Nucleus accumbens (tissue), 56 donors: ENCODE measurements around the gene CAPN1.
"Not testable (repeated sequence)": the region's sequence is repeated elsewhere in the genome, so short reads cannot be mapped to it uniquely, and the experiment has no call there.

Experiments used
- DNase-seq, 56 donors: peaks; one replicate each; lab custom pipeline; 2025; lab: John Stamatoyannopoulos, UW

The CAPN1 gene

GRCh38 chr11:65248184-65248710 lies 66.5 kb downstream of the CAPN1 start:
- DNase-seq = not testable (repeated sequence)

- DNase-seq = no peak
These were observed 69.7 kb downstream of the CAPN1 start for GRCh38 chr11:65251476-65251875.

- no peak for DNase-seq
These were observed 73.0 kb downstream of the CAPN1 start for GRCh38 chr11:65254724-65255123.

GRCh38 chr11:65258988-65259387 lies 77.3 kb downstream of the CAPN1 start:
- no peak for DNase-seq

- no peak for DNase-seq
These were observed 78.6 kb downstream of the CAPN1 start for GRCh38 chr11:65260302-65260701.

GRCh38 chr11:65260756-65261590 lies 79.2 kb downstream of the CAPN1 start:
- no peak for DNase-seq
